Measurements from ENCODE around the gene OR8B8.

Gene OR8B8

DNA sequence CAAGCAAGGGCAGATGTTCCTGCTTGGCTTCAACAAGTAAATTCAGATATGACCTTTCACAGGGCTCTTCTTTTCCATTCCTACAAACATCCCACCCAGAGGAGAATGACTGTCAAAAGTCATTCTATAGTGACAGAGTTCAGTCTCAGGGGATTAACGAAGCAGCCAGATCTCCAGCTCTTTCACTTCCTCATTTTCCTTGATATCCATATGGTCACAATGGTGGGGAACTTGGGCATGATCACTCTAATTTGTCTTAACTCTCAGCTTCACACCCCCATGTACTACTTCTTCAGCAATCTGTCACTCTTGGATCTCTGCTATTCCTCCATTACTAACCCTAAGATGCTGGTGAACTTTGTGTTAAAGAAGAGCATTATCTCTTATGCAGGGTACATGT is 15.0 kb upstream of the OR8B8 start:
- TF ChIP-seq, protein P1, sequence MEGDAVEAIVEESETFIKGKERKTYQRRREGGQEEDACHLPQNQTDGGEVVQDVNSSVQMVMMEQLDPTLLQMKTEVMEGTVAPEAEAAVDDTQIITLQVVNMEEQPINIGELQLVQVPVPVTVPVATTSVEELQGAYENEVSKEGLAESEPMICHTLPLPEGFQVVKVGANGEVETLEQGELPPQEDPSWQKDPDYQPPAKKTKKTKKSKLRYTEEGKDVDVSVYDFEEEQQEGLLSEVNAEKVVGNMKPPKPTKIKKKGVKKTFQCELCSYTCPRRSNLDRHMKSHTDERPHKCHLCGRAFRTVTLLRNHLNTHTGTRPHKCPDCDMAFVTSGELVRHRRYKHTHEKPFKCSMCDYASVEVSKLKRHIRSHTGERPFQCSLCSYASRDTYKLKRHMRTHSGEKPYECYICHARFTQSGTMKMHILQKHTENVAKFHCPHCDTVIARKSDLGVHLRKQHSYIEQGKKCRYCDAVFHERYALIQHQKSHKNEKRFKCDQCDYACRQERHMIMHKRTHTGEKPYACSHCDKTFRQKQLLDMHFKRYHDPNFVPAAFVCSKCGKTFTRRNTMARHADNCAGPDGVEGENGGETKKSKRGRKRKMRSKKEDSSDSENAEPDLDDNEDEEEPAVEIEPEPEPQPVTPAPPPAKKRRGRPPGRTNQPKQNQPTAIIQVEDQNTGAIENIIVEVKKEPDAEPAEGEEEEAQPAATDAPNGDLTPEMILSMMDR (IDR thresholded peaks at IDR 0.05) = no peak

DNA sequence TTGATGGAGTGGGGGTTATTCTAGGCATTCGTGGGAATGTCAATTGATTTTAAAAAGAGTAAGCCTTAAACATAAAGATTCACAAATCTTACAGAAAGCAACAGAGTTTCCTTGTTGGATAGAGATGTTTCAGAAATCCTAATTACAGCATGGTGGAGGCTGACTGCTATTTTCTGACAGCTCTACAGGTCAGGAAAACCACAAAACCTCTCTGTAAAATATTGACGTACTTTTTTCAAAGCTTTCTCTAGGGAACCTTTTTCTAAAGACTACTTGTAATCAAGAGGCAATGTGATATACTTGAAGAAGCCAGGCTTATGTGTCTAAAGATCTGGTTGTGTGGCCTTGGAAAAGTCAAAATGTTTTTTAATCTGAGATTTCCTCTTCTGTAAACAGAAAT is 9.1 kb upstream of the OR8B8 start:
- TF ChIP-seq, protein P1 (IDR thresholded peaks at IDR 0.05) = no peak

DNA sequence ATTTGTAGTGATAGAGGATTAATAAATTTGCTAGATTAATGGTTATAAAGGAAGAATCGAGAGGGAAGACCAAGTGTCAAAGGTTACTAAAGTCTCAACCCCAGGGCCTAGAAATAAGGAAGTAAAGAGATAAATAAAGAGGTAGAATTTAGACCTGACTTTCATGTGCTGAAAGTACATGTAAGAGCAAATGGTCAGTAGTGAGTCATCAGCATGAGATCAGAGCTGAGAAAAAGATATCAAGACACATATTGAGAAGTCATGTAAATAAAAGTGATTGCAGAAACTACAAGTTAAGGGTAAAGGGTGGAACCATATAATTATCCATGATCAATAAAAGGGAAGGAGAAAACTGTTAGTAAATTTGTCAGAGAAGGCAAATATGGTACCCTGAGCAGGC is 1.4 kb upstream of the OR8B8 start:
- TF ChIP-seq, protein P1 (IDR thresholded peaks at IDR 0.05) = no peak

DNA sequence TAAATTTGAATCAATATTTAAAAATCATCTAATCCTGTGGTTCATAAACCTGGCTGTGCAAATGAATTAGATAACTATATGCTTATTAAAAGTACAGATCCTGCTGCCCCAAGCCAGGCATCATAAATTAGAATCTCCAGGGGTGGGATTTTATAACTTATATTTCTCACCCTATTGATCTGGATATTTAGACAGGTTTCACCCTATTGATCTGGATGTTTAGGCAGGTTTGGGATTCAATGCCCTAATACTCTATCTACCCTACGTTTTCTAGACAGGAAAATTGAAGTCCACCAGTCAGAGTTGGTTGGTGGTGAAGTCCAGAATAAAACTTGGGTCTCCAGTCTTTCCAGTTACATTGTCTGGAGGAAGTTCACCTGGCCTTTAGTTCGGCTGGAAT is 2.6 kb downstream of the OR8B8 start:
- TF ChIP-seq, protein P1 (IDR thresholded peaks at IDR 0.05) = no peak

DNA sequence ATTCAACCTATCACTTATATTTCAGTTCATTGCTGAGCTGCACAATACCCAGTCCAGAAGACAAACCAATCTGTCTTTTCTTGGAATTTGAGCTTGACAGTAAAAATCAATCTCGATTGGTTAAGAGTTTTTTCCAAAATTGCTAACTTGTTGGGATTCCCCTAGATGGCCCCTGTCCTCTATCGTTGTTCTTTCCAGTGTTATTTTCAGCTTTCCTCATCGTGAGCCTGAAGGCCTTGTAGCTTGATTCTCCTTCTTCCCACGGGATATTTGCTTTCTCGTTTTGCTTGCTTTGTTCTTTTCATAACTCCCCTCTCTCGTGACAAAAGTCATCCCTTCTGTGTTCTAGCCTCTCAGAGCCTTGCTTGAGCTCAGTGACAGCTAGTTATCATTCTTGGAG is 3.1 kb downstream of the OR8B8 start:
- TF ChIP-seq, protein P1 (IDR thresholded peaks at IDR 0.05) = no peak

DNA sequence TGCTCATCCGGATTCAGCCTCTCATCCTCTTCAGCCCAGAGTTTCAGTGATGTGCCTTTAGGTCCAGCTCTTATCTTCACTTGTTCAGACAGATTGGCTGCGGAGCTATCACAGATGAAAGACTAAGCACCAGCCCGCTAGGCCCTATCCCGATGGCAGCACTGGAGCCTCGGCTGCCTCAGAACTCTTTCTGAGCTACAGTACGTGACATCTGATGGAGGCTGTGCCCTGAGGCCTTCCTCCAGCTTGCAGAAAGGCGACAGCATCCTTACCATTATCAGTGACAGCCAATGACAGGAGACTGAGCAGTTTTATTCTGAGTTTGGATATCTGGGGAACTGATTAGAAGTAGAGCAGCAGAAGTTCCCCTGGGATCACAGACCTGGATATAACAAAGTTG is 4.0 kb downstream of the OR8B8 start:
- TF ChIP-seq, protein P1 (IDR thresholded peaks at IDR 0.05) = no peak

DNA sequence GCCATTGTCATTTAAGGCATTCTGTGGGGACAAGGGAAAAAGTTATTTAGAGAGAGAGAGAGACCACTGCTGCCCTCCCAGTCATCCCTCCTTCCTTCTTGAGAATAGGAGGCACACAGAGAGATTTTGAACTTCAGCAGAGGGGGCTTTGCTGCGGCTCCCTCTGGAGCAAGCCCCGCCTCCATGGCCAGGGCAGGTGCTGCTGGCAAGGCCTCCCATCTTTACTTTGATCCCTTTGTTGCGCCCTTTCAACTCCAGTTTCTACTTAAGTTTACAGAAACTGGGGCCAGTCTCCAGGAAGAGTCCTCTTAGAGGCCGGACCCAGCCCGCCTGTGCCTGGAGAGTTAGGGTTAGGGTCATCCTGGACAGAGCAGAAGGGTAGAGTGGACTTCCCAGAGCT is 4.4 kb downstream of the OR8B8 start:
- TF ChIP-seq, protein P1 (IDR thresholded peaks at IDR 0.05) = no peak

DNA sequence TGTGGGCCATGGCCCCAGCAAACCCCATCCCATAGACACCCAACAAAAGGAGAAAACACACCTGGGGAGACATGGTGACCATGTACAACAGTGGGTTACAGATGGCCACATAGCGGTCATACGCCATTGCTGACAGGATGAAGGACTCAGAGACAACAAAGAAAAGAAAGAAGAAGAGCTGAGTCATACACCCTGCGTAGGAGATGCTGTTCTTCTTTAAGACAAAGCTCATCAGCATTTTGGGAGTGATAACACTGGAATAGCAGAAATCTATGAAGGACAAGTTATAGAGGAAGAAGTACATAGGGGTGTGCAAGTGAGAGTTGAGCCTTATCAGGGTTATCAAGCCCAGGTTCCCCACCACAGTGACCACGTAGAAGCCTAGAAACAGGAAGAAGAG is 4.9 kb downstream of the OR8B8 start:
- TF ChIP-seq, protein P1 (IDR thresholded peaks at IDR 0.05) = no peak

All from LNCAP (cell line).